Middle frontal gyrus (tissue), 1 donor: ENCODE data around the gene ELF2.
"Not testable (repeated sequence)": the region's sequence is repeated elsewhere in the genome, so short reads cannot be mapped to it uniquely, and the experiment has no call there.

Experiments
- DNase-seq: peaks from one replicate; pipeline ENCODE4 v3.0.0-alpha.2; 2015; ENCODE audit warnings: low spot score; ENCODE audit errors: extremely low spot score

Gene ELF2

DNA sequence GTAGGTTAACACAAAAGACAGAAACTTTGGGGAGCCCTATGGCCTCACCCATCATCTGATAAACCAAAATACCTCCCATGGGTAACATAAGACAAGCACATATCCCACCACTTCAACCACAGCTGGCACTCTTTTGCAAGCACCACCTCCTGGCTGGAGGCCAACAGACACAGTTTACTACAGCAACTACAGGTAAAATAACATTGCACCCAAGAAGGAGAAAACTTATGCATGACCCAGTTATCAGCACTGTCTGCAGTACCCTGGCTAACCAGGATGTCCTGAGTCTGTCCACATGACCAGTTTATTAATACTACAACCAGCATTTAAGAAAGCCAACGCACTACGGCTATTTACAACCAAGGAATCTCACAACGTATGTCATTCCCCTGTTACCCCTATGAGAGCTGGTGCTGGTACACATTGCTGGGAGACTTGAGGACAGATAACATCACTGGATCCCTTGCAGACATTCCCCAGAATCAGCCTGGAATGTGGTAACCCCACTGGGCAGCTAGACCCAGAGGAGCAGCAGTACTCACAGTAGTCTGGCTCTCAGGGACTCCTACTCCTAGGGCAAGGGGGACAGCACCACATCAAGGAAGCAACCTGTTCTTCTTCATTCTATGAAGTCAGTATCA is 32.0 kb downstream of the ELF2 start:
- no peak for DNase-seq

DNA sequence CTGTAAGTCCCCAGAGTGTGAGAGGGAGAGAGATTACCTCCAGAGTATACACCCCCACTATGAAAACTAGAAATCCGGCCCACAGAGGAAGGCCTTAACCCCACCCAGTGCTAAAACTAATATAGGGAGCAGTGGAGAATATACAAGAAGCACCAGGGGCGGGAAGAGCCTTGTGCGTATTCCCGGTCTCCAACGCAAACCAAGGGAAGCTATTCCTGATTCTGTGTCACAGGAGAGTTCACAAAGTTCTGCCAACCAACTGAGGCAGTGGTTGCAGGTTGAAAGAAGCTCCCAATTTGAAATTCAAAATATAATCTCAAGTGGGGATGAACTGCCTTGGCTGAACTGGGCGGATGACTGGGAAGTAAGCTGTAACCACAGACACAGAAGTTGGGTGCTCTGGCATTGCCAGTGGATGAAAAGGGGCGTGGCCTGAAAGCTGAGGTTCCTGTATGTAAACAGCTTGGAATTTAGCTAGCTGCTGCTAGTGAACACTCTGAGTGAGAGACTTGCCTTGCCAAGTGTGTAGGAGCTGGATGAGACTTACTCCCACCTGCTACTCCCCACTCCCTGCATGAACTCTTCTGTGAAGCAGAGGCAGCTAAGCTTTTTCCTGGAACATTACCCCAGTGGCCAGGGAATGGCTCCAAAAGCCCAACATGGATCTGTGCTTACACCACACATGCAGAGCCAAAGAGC is 32.7 kb downstream of the ELF2 start:
- no peak for DNase-seq

DNA sequence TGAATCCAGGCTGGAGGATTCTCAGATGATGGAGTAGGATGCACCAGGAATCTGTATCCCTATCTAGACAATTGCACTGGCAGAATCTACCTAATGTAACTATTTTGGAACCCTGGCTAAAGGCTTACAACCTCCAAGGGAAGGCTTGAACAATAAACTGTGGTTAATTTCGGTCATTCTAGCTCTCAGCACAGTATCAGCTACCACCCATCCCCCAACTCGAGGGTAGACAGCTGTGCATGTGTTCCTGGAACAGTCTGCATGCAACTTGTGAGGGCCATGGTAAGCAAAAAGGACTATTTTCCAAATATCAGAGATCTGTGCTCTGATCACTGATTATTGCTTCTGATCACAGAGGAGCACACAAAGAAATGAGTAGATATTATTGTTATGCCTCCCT is 34.0 kb downstream of the ELF2 start:
- DNase-seq = no peak

DNA sequence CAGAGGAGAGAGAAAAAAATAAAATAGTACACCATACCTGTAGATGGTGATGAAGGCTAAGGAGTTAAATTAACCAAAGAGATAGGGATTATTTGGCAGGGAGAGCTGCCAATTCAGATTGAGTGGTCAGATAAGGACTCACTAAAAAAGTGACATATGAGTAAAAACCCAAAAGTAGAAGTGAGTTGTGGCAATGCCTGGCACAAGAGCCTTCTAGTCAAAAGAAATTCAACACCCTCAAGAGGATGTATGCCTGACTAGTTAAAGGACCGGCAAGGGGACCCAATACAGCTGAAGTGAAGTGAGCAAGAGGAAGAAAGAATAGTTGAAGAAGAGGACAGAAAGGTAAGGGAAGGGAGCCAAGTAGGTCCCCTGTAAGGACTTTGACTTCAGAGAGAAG is 34.9 kb downstream of the ELF2 start:
- no peak for DNase-seq

DNA sequence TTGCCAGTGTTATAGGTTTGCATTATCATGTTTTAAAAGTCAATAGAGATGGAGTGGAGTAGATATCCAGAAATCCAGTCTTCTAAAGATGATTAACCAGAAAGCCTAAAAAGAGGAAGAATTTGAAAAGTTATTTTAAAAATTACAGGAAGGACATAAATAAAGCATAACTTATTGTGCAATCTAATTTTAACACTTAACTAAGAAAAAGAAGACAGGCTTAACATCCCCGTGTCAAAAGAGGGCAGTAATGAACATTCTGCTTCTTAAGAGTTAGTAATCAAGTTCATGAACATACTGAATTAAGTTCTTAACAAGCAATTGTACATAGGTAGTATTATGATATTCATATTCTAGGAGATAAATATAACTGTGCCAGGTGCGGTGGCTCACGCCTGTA is 39.3 kb downstream of the ELF2 start:
- no peak for DNase-seq

GRCh38 chr4:139134403-139134802 is 42.6 kb downstream of the ELF2 start:
- DNase-seq = no peak

GRCh38 chr4:139131209-139131870 is 45.7 kb downstream of the ELF2 start:
- no peak for DNase-seq

GRCh38 chr4:139129206-139129605 is 47.8 kb downstream of the ELF2 start:
- DNase-seq = no peak

GRCh38 chr4:139126898-139127297 is 50.1 kb downstream of the ELF2 start:
- no peak for DNase-seq

GRCh38 chr4:139123910-139124309 is 53.1 kb downstream of the ELF2 start:
- DNase-seq = no peak

DNA sequence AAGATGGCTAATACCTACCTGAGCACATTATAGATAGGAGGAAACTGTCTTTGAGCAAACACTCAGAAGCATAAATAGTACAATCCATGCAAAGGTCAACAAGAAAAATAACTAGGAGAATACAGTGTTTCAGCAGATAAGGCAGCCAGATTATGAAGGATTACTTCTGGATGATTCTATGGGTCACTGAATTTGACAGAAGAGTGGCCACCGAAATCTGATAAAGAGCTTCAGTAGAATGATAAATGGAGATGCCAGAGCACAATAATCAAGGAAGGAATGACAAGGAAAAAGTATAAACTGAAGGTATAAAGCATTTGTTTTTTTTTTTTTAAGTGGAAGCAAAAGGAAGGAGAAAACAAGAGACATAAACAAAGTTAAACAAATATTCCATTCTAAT is 58.7 kb downstream of the ELF2 start:
- DNase-seq = no peak

GRCh38 chr4:139115226-139115625 is 61.8 kb downstream of the ELF2 start:
- no peak for DNase-seq

DNA sequence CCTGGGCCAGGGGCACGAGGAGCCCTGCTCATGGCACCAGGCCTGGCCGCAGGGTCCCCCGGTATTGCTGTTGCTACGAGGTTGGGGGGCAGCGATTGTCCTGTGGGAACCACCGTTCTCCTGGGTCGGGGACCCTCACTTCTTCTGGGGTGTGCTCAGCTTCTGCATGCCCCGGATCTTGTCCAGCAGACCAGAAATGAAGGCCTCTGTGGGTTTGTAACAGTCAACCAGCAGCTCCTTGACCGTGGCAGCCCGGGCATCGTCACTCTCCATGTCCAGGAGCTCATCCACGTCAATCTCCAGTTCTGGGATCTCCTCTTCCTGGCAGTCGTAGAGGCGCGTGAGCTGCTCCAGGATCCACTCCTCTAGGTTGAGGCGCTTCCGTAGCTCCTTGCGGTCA is 62.2 kb downstream of the ELF2 start:
- not testable (repeated sequence) for DNase-seq

GRCh38 chr4:139112650-139113049 is 64.4 kb downstream of the ELF2 start:
- no peak for DNase-seq

DNA sequence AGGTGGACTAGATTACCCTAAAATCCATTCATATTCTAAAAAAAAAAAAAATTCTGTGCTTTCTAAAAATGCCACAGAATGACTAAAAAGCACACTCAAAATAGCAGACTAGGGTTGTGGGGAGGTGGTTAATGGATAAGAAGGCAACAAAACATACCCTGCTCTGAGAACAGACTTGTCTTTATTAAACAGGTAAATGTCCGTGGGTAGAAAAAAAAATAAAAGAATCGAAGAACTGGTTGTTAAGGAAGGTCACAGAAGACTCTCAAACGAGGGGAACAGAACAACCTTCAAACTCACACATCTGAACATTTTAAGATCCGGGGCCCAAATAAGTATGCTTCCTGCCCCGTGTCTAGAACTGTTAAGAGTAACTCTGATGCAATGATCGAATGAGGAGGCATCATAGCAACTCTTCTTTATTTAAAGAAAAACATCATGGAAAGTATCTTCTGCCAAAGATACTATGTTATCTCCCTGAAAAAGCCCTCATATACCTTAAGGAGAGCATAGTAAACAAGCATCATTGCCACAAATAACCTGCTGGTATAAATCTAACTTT is 68.4 kb downstream of the ELF2 start:
- no peak for DNase-seq

DNA sequence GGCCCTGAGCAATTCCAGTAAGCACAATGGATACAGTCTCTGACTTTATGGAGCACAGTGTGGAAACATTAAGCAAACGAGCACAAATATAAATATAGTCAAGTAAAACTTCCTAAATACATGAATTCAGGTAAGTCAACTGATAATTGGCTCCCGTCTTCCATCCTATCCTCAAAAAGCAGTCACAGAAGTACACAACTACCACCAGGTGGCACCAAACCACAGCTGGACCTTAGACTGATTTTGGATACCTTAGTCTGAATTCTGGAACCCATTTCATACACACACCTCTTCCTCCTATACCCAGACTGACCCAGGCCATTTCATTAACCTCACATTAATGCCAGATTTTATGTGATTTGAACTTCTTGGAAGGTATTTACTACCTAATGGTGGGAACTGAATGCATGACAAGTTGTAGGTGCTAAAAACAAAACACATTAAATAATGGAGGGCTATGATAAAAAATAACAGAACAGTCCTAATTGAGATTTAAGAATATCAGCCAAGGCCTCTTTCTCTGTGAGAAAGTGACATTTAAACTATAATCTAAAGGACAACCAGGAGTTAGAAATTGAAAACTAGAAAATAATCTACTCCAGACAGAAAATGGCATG is 77.5 kb downstream of the ELF2 start:
- DNase-seq = peak; percentile 77

DNA sequence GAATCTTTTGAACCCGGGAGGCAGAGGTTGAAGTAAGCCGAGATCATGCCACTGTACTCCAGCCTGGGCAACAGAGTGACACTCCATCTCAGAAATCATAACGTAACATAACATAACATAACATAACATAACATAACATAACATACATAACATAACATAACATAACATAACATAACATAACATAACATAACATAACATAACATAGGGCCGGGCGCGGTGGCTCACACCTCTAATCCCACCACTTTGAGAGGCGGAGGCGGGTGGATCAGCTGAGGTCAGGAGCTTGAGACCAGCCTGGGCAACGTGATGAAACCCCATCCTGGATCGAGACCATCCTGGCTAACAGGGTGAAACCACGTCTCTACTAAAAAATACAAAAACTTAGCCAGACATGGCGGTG is 84.7 kb downstream of the ELF2 start:
- no peak for DNase-seq

- DNase-seq = no peak
These were observed 91.9 kb downstream of the ELF2 start for GRCh38 chr4:139085141-139085540.

DNA sequence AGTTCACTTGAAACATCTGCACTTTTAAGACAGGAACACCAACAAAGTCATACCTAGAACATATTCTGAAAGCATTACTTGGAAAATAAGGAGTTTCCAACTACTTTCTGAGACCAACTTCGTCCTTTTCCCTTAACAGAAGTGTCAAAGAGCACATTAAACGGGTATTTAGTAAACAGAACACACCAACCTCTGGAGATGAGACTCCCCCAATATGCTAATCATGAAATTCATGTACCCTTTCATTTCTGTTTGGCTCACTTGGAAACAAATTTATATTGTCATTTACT is 92.3 kb downstream of the ELF2 start:
- no peak for DNase-seq

DNA sequence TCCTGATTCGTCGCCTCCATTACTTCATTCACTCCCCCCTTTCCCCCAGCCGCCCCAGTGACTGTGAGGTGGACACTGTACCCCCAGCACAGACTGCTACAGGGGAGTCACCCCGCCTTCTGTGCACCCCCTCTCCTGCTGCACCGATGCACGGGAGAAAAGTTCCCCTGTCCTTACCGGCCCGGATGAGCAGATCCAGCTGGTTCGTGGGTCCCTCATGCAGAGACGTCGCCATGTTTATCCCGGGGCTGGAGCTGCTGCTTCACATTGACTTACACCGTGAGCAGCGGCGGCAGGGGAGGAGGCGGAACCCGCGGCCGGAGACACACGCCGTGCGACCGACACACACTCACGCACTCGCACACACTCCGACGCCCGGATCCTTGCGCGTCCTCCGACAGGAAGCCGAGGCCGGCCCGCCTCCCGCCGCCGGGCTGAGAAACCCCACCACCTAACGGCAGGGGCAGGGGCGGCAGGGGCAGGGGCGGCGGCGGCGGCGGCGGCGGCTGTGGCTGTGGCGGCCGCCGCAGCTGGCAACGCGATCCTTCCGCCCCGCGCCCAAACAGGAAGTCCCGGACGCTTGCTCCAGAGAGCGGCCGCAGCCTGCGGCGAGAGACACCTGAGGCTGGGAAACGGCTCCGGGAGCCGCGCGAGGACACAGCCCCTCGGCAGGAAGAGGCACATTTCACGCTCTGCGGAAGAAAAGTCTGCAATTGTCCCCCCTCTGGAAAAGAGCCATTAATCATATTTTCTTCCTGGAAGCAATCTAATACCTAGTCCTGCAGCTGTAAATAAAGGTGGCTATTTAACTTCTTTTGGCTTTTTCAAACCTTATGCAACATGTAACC is 92.8 kb downstream of the ELF2 start:
- DNase-seq = peak; percentile 66

DNA sequence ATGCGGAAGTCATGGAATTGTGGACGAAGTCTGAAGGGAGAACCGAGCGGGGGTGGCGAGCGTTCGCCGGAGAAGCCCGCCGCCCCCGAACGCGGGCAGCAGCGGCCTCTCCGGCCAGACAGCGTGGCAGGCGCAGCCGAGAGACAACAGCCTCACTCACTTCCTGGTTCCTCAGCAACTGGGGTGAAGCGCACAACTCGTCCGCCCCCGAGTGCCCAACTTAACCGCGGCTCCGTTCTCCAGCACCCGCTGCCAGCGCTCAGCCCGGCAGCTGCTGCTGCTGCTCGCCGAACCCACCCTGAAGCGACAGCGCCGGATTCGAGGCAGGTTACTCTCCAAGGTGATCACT is 93.4 kb downstream of the ELF2 start:
- DNase-seq = peak; percentile 21
